A549 (cell line): ENCODE measurements around the gene RENBP. TPM values are rescaled to one million over a fixed set of nuclear protein-coding genes. Genes with fewer than 3 reads are reported as not detected.

ENCODE experiments used
- ATAC-seq, 2 experiments: fragments of 200-7000 bp in 1 of 2; fragments of >200 bp in 1 of 2; cut with Nextera tagmentation in 1 of 2; cut with Tn5 transposase in 1 of 2; 3 replicates each; pipeline versions ENCODE4 v1.8.0 to v1.9.1; 2018 to 2020; ENCODE audit warnings: mild to moderate bottlenecking in 1 of 2, moderate library complexity in 1 of 2
- CTCF ChIA-PET: fragments of 300-600 bp; sonication (Branson Sonifier 250); formaldehyde crosslinking; extraction: SDS; loops from one replicate; lab custom pipeline; 2021; ENCODE audit warnings: antibody characterized with exemption, inconsistent platforms; lab: Yijun Ruan, JAX
- POLR2A ChIA-PET: fragments of 350-600 bp; formaldehyde crosslinking; extraction: SDS; loops from one replicate; lab custom pipeline; 2021; ENCODE audit warnings: antibody characterized with exemption, inconsistent platforms; lab: Yijun Ruan, JAX
- DNase-seq, 2 experiments: peaks; one replicate each; pipeline versions ENCODE4 v3.0.0 to v3.0.0-alpha.2; 2011 to 2016; ENCODE audit warnings: low read depth in 1 of 2, low spot score in 1 of 2
- FAIRE-seq: peaks from 2 replicates; lab custom pipeline; 2011; peaks lifted over from hg19 to GRCh38; lab: Jason Lieb, UNC
- H3K27ac ChIP-seq, 2 experiments: fragments of >200 bp; sonication (Bioruptor Twin); formaldehyde crosslinking; 3 replicates each; pipeline ENCODE4 v1.5.1; 2016 to 2017
- H3K4me1 ChIP-seq: fragments of >200 bp; sonication (Bioruptor Twin); formaldehyde crosslinking; 3 replicates; pipeline ENCODE4 v1.6.1; 2016
- H3K4me2 ChIP-seq: fragments of >200 bp; sonication (Bioruptor Twin); formaldehyde crosslinking; 3 replicates; pipeline ENCODE4 v1.6.1; 2016
- H3K4me3 ChIP-seq: fragments of >200 bp; sonication (Bioruptor Twin); formaldehyde crosslinking; 3 replicates; pipeline ENCODE4 v1.5.1; 2016
- H3K9me3 ChIP-seq: fragments of >200 bp; sonication (Bioruptor Twin); formaldehyde crosslinking; 3 replicates; pipeline ENCODE4 v1.6.1; 2016
- CBX8 ChIP-seq: fragments of 200-600 bp; sonication (generic); IDR thresholded peaks from 2 replicates; pipeline ENCODE4 v1.6.1; 2016
- CEBPB ChIP-seq, 2 experiments: fragments of >200 bp in 1 of 2; sonication (Bioruptor Twin) in 1 of 2; formaldehyde crosslinking in 1 of 2; IDR thresholded peaks; 2 replicates each; pipeline ENCODE4 v1.6.1; 2012 to 2016
- FOSB ChIP-seq: fragments of 250-450 bp; sonication (Bioruptor Pico); IDR thresholded peaks from 2 replicates; pipeline ENCODE4 v1.5.0; 2020; ENCODE audit warnings: mild to moderate bottlenecking, moderate library complexity
- FOXS1 ChIP-seq: fragments of 250-450 bp; sonication (Bioruptor Pico); IDR thresholded peaks from 2 replicates; pipeline ENCODE4 v1.5.0; 2020; ENCODE audit warnings: mild to moderate bottlenecking, moderate library complexity
- HEYL ChIP-seq: fragments of 250-450 bp; sonication (Bioruptor Pico); IDR thresholded peaks from 2 replicates; pipeline ENCODE4 v1.8.0; 2021; ENCODE audit warnings: mild to moderate bottlenecking, moderate library complexity
- HOXA7 ChIP-seq: fragments of 250-450 bp; sonication (Bioruptor Pico); IDR thresholded peaks from 2 replicates; pipeline ENCODE4 v1.5.0; 2020; ENCODE audit warnings: mild to moderate bottlenecking, moderate library complexity
- HOXB13 ChIP-seq: fragments of 250-450 bp; sonication (Bioruptor Pico); IDR thresholded peaks from 2 replicates; pipeline ENCODE4 v1.5.0; 2020; ENCODE audit warnings: low read depth, mild to moderate bottlenecking, moderate library complexity
- JUNB ChIP-seq: fragments of >200 bp; sonication (Bioruptor Twin); formaldehyde crosslinking; IDR thresholded peaks from 2 replicates; pipeline ENCODE4 v1.6.1; 2016
- KDM1A ChIP-seq: fragments of 200-600 bp; sonication (generic); IDR thresholded peaks from 2 replicates; pipeline ENCODE4 v1.6.1; 2016; ENCODE audit warnings: low read depth, mild to moderate bottlenecking
- MAFK ChIP-seq: fragments of 450-650 bp; IDR thresholded peaks from 2 replicates; pipeline ENCODE4 v1.6.1; 2014; ENCODE audit not compliant: partially characterized antibody
- MYC ChIP-seq: IDR thresholded peaks from 2 replicates; pipeline ENCODE4 v1.6.1; 2012; ENCODE audit warnings: mild to moderate bottlenecking, inconsistent platforms, low read length, improper control_type of control experiment, borderline replicate concordance
- NFE2L2 ChIP-seq: fragments of 150-350 bp; conservative IDR thresholded peaks from 2 replicates; pipeline ENCODE4 v1.6.1; 2014; ENCODE audit warnings: low read length
- PHF8 ChIP-seq: fragments of 200-600 bp; sonication (generic); IDR thresholded peaks from 2 replicates; pipeline ENCODE4 v1.6.1; 2016; ENCODE audit warnings: low read depth, mild to moderate bottlenecking, antibody characterized with exemption, moderate library complexity, borderline replicate concordance
- RAD21 ChIP-seq, 2 experiments: fragments of >200 bp in 1 of 2; sonication (Bioruptor Twin) in 1 of 2; formaldehyde crosslinking in 1 of 2; IDR thresholded peaks in 1 of 2; conservative IDR thresholded peaks in 1 of 2; 2 replicates in 1 of 2; 3 replicates in 1 of 2; pipeline ENCODE4 v1.6.1; 2012 to 2018; ENCODE audit warnings: inconsistent platforms in 1 of 2
- RCOR1 ChIP-seq: fragments of 150-350 bp; IDR thresholded peaks from 2 replicates; pipeline ENCODE4 v1.6.1; 2014; ENCODE audit warnings: antibody characterized with exemption, low read length, low read depth
- RFX5 ChIP-seq: fragments of 450-650 bp; IDR thresholded peaks from 2 replicates; pipeline ENCODE4 v1.7.1; 2014; ENCODE audit warnings: antibody characterized with exemption, mild to moderate bottlenecking, moderate library complexity
- SMC3 ChIP-seq: fragments of >200 bp; sonication (Bioruptor Twin); formaldehyde crosslinking; IDR thresholded peaks from 3 replicates; pipeline ENCODE4 v1.6.1; 2018; ENCODE audit warnings: inconsistent platforms
- ZC3H11A ChIP-seq: fragments of 450-650 bp; IDR thresholded peaks from 2 replicates; pipeline ENCODE4 v1.6.1; 2014; ENCODE audit warnings: antibody characterized with exemption, mild to moderate bottlenecking
- ZNF302 ChIP-seq: fragments of 250-450 bp; sonication (Bioruptor Pico); IDR thresholded peaks from 2 replicates; pipeline ENCODE4 v1.9.0; 2021; ENCODE audit warnings: inconsistent platforms, mild to moderate bottlenecking, moderate library complexity
- WGBS: methylation state at CpG from one replicate; pipeline ENCODE4 v1.1.6; 2017; ENCODE audit errors: missing lambda C conversion rate; 5-methylcytosine and 5-hydroxymethylcytosine counted together
- polyA plus RNA-seq, 4 experiments: library from polyadenylated mRNA; depleted of rRNA in 3 of 4; stranded (reverse); fragments of >200 nt; fragmentation: RNase III in 1 of 4; extraction: RNeasy Plus Mini Kit Qiagen cat#74134 plus additional on column Dnase treatment in 1 of 4; gene quantifications; 2 replicates in 3 of 4; 3 replicates in 1 of 4; pipeline ENCODE4 v1.2.3, GENCODE V29; 2011 to 2017
- TF ChIP-seq, protein P1 (sequence below): IDR thresholded peaks from 2 replicates; pipeline ENCODE4 v1.6.1; 2012; ENCODE audit warnings: low read depth, borderline replicate concordance
- TF ChIP-seq, protein P2 (sequence below): fragments of 150-350 bp; IDR thresholded peaks from 2 replicates; pipeline ENCODE4 v1.6.1; 2014; ENCODE audit warnings: low read depth, mild to moderate bottlenecking, low read length
- TF ChIP-seq, protein P3 (sequence below): fragments of 450-650 bp; IDR thresholded peaks from 2 replicates; pipeline ENCODE4 v1.6.1; 2014; ENCODE audit warnings: antibody characterized with exemption
- TF ChIP-seq, protein P4 (sequence below): IDR thresholded peaks from 2 replicates; pipeline ENCODE4 v1.6.1; 2012
- TF ChIP-seq, protein P5 (sequence below): fragments of 250-450 bp; sonication (Bioruptor Pico); IDR thresholded peaks from 2 replicates; pipeline ENCODE4 v1.5.0; 2020; ENCODE audit warnings: low read depth, mild to moderate bottlenecking, moderate library complexity
- TF ChIP-seq, protein P6 (sequence below): fragments of 250-450 bp; sonication (Bioruptor Pico); IDR thresholded peaks from 2 replicates; pipeline ENCODE4 v1.5.0; 2021; ENCODE audit warnings: mild to moderate bottlenecking, moderate library complexity, borderline replicate concordance

Gene RENBP
- polyA plus RNA-seq, 2 of the 4 experiments (the other 2 are of a cell fraction) = not detected

DNA sequence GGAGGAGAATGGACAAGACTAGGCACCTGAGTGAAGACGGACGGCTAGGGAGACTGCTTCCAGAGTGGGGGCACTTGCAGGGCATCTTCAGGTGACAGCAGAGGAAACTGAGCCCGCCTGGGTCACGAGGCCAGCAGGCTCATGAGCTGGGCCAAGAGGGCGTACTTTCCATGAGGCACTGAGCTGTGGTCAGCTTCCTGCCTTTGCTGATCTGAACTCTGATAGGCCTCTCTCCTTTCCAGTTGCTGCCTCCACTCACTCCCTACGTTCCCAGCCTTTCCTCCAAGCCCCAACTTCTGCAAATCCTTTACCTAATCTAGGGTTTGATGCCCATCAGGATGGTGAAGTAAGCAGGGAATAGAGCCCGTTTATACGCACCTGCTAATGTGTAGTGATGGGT is 57.1 kb downstream of the RENBP start:
- no peak overlapping the region for H3K4me3 ChIP-seq
- ATAC-seq (no peak), DNase-seq (no peak), FAIRE-seq (no peak)
- 76% methylated on average over 8 of the region's 8 CpGs for WGBS
- ChIA-PET POLR2A (no interaction called here), CTCF (interaction anchor here (1.1 to 1.5 kb wide), 2 partner anchors 28 to 60 kb away, joined by 3 to 6 read pairs; no protein-coding TSS in a partner anchor)
- no peaks in the 10 kb centered on the region for H3K9me3 ChIP-seq
- no peak overlapping the region for H3K27ac ChIP-seq
- peaks cover 21% of the 10 kb centered on the region for H3K4me1 ChIP-seq
- TF ChIP-seq PHF8 (no peak), JUNB (no peak), RFX5 (no peak), CEBPB (IDR thresholded peaks at IDR 0.05) (no peak), ZNF302 (CRISPR knock-in tag) (no peak), MAFK (no peak), CBX8 (no peak), HOXB13 (CRISPR knock-in tag) (no peak), RAD21 (conservative IDR thresholded peaks at IDR 0.05 in 1 of 2, IDR thresholded peaks at IDR 0.05 in 1 of 2) (no peak), ZC3H11A (no peak), KDM1A (no peak), MYC (no peak), HEYL (CRISPR knock-in tag) (no peak), NFE2L2 (no peak), HOXA7 (no peak)
- TF ChIP-seq, protein P1, sequence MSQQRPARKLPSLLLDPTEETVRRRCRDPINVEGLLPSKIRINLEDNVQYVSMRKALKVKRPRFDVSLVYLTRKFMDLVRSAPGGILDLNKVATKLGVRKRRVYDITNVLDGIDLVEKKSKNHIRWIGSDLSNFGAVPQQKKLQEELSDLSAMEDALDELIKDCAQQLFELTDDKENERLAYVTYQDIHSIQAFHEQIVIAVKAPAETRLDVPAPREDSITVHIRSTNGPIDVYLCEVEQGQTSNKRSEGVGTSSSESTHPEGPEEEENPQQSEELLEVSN = no peak
- TF ChIP-seq, protein P2, sequence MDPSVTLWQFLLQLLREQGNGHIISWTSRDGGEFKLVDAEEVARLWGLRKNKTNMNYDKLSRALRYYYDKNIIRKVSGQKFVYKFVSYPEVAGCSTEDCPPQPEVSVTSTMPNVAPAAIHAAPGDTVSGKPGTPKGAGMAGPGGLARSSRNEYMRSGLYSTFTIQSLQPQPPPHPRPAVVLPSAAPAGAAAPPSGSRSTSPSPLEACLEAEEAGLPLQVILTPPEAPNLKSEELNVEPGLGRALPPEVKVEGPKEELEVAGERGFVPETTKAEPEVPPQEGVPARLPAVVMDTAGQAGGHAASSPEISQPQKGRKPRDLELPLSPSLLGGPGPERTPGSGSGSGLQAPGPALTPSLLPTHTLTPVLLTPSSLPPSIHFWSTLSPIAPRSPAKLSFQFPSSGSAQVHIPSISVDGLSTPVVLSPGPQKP = no peak
- TF ChIP-seq, protein P3, sequence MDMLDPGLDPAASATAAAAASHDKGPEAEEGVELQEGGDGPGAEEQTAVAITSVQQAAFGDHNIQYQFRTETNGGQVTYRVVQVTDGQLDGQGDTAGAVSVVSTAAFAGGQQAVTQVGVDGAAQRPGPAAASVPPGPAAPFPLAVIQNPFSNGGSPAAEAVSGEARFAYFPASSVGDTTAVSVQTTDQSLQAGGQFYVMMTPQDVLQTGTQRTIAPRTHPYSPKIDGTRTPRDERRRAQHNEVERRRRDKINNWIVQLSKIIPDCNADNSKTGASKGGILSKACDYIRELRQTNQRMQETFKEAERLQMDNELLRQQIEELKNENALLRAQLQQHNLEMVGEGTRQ = no peak
- no peak overlapping the region for H3K4me2 ChIP-seq

DNA sequence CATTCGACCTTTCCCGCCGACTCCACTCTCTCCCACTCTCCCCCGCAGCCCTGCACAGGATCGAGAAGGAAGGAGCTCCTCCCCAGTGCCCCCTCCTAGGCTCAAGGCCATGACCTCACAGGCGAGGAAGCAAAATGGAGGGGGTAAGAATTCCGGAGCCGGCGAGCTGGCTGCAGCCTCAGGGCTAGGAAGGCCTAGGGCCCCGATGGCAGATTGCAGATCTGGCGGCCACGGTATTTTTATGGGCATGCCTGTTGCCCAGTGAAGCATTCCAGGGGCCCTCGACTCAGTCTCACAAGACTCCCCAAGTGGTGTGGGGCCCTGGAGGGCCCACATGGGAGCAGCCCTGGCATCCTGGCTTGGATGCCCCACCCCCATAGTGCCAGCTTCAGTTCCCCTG is 57.5 kb downstream of the RENBP start:
- ChIA-PET CTCF (interaction anchor here (1.1 to 1.5 kb wide), 3 partner anchors 28 to 60 kb away, joined by 3 to 6 read pairs (median 3); no protein-coding TSS in a partner anchor), POLR2A (no interaction called here)
- no peak overlapping the region for H3K4me3 ChIP-seq
- H3K4me2 ChIP-seq = no peak overlapping the region
- FAIRE-seq (no peak), DNase-seq (no peak), ATAC-seq (no peak)
- no peaks in the 10 kb centered on the region for H3K9me3 ChIP-seq
- H3K4me1 ChIP-seq = peaks cover 21% of the 10 kb centered on the region
- TF ChIP-seq, protein P1 = no peak
- TF ChIP-seq ZC3H11A (no peak), NFE2L2 (no peak), FOXS1 (CRISPR knock-in tag) (no peak), RFX5 (no peak), KDM1A (no peak), RCOR1 (no peak), SMC3 (no peak), FOSB (CRISPR knock-in tag) (no peak), HEYL (CRISPR knock-in tag) (no peak), CBX8 (no peak)
- TF ChIP-seq, protein P4, sequence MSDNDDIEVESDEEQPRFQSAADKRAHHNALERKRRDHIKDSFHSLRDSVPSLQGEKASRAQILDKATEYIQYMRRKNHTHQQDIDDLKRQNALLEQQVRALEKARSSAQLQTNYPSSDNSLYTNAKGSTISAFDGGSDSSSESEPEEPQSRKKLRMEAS = no peak
- TF ChIP-seq, protein P5, sequence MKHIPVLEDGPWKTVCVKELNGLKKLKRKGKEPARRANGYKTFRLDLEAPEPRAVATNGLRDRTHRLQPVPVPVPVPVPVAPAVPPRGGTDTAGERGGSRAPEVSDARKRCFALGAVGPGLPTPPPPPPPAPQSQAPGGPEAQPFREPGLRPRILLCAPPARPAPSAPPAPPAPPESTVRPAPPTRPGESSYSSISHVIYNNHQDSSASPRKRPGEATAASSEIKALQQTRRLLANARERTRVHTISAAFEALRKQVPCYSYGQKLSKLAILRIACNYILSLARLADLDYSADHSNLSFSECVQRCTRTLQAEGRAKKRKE (CRISPR knock-in tag) = no peak
- TF ChIP-seq, protein P6, sequence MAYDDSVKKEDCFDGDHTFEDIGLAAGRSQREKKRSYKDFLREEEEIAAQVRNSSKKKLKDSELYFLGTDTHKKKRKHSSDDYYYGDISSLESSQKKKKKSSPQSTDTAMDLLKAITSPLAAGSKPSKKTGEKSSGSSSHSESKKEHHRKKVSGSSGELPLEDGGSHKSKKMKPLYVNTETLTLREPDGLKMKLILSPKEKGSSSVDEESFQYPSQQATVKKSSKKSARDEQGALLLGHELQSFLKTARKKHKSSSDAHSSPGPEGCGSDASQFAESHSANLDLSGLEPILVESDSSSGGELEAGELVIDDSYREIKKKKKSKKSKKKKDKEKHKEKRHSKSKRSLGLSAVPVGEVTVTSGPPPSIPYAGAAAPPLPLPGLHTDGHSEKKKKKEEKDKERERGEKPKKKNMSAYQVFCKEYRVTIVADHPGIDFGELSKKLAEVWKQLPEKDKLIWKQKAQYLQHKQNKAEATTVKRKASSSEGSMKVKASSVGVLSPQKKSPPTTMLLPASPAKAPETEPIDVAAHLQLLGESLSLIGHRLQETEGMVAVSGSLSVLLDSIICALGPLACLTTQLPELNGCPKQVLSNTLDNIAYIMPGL (CRISPR knock-in tag) = no peak
- WGBS = 60% methylated on average over 13 of the region's 13 CpGs
- no peak overlapping the region for H3K27ac ChIP-seq
